Uterus (tissue), 2 donors: Measurements from ENCODE around the gene SLC36A4.

Source experiments
- CTCF ChIP-seq, 4 experiments: fragments of 200-600 bp in 2 of 4; fragments of 450-650 bp in 2 of 4; sonication (generic) in 2 of 4; IDR thresholded peaks; one replicate each; pipeline ENCODE4 v1.5.1; 2016 to 2019; ENCODE audit warnings: antibody characterized with exemption in 4 of 4, mild to moderate bottlenecking in 2 of 4, moderate library complexity in 1 of 4
- POLR2A ChIP-seq, 2 donors: fragments of 450-650 bp; IDR thresholded peaks; one replicate each; pipeline ENCODE4 v1.6.1; 2016; ENCODE audit warnings: antibody characterized with exemption in 2 of 2, mild to moderate bottlenecking in 1 of 2, moderate library complexity in 1 of 2

DNA sequence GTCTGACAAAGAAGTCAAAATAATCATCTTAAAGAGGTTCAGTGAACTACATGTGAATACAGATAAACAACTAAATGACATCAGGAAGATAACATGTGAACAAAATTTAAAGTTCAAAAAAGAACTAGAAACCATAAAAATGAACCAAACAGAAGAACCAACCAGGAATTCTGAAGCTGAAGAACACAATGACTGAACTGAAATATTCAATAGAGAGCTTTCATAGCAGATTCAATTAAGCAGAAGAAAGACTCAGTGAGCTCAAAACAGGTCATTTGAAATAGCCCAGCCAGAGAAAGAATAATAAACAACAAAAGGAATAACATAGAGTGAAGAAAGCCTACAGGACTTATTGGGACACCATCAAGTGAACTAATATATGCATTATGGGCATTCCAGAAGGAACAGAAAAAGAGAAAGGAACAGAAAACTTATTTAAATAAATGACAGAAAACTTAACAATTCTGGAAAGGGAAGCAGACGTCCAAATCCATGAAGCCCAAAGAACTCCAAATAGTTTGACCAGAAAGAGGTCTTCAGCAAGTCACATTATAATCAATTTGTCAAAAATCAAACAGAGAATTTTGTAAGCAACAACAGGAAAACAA lies 11.0 kb upstream of the SLC36A4 start:
- TF ChIP-seq CTCF (IDR thresholded peaks at IDR 0.05): no peak
- no peak for TF ChIP-seq POLR2A (IDR thresholded peaks at IDR 0.05)
